Measurements from ENCODE around the gene OPN3.

GRCh38 chr1:241611736-241612135 lies 28.4 kb downstream of the OPN3 start:
- no peak for TF ChIP-seq EZH2 (IDR thresholded peaks at IDR 0.05; ENCODE audit: insufficient read depth, poor library complexity, severe bottlenecking)
- TF ChIP-seq EZH2phosphoT487 (IDR thresholded peaks at IDR 0.05; ENCODE audit: insufficient read depth, low read depth) = no peak
